Measurements from ENCODE around the gene PSME2. TPM values are rescaled to one million over a fixed set of nuclear protein-coding genes. Genes with fewer than 3 reads are reported as not detected.

The PSME2 gene
- total and polyA plus RNA-seq, 9 of the 15 experiments (the other 6 are each of a cell fraction or from before 2014, with no cell fraction given), result 111 to 579 (median 159) TPM

- TF ChIP-seq EP400 (IDR thresholded peaks at IDR 0.05), result peak; percentile 54; the same call in 1 of the 2 replicates
- no peak for TF ChIP-seq BMI1 (IDR thresholded peaks at IDR 0.05; ENCODE audit: low read length)
- no peak for TF ChIP-seq ZKSCAN8 (CRISPR knock-in tag; IDR thresholded peaks at IDR 0.05)
- no peak for TF ChIP-seq SLC30A9 (CRISPR knock-in tag; IDR thresholded peaks at IDR 0.05)
- TF ChIP-seq RBM34 (IDR thresholded peaks at IDR 0.05; ENCODE audit: borderline replicate concordance, insufficient read depth, low read length), result no peak
- TF ChIP-seq CBFA2T2 (conservative IDR thresholded peaks at IDR 0.05), result no peak
- no peak for TF ChIP-seq TFAM (CRISPR knock-in tag; conservative IDR thresholded peaks at IDR 0.05)
- no peak for TF ChIP-seq SRSF3 (IDR thresholded peaks at IDR 0.05; ENCODE audit: insufficient read depth, low read length)
- peak; percentile 69; the same call in 1 of the 2 replicates for TF ChIP-seq ZBTB40 (IDR thresholded peaks at IDR 0.05)
- TF ChIP-seq ZBTB40 (CRISPR knock-in tag; IDR thresholded peaks at IDR 0.05), result no peak
Measured at GRCh38 chr14:24146978-24147760, 759 bp upstream of the PSME2 start, which contains the start of gene RNF31 (continued).

Data from K562 (cell line).